HG03095 (cell line): ENCODE data around the gene ACSS1.

Experiments
- ATAC-seq: cut with Tn5 transposase; IDR thresholded peaks from one replicate; pipeline ENCODE4 v1.9.1; 2021; ENCODE audit warnings: moderate library complexity; ENCODE audit not compliant: unreplicated experiment

The ACSS1 gene

DNA sequence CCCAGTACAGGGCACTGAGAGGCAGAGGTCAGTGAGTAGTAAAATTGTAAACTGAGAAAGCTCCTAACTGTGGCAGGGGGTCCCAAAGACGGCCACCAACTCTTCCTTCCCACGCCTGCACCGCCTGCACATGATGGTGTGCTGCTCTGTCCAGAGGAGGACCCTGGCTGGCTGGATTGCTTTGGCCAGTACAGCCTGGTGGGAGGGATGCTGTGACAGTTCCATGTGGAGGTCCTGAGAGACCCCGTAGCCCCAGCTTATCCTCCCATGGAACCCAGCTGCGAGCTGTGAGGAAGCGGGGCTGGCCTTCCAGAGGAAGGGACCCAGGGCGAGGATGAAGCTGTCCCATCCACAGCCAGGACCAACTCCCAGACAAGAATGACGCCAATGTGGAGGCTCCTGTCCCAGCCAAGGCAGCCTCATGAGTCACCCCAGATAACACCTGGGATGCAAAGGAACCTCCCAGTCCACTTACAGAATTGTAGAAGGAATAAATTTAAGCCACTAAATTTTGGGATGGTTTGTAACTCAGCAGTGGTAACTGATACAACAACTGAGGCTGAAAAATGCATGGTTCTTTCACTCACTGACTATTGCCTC is 2.0 kb upstream of the ACSS1 start:
- ATAC-seq, result no peak

DNA sequence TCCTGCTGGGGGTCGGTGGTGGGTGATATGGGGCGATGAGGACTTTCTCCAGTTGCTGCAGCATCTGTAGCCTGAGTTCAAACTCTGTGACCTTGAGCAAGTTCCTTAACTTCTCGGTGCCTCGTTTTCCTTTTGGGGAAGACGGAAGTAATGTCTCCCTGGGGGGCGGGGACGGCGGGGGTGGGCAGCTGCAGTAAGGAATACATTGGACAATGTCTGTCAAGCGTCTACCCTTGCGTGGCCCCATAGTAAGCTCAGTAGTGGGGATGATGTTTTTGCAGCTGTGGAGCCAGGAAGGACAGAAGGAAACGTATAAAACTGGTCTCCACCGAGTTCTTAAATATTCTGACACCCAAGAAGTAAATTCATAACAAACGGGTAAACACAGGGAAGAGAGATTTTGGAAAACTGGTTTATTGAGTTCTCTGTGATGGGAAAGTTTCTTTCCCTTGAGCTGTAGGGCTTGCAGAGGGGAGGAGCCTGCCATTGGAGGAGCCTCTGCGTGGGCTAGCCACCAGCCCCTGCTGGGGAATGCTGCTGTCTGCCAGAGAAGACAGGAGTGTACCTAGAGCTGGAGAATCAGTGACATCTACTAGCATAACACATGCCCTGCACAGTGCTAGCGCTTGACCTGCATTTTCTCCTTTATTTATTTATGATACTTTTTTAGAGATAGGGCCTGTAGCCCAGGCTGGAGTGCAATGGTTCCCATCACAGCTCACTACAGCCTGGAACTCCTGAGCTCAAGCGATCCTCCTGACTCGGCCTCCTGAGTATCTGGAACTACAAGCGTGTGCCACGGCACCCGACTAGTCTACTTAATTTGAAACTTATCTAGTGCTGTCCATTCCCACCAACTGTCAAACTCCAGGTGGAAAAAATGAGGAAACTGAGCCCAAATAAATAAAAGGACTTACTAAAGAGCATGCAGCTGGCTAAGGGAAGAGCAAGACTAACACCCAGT is 1.2 kb upstream of the ACSS1 start:
- ATAC-seq, result no peak

DNA sequence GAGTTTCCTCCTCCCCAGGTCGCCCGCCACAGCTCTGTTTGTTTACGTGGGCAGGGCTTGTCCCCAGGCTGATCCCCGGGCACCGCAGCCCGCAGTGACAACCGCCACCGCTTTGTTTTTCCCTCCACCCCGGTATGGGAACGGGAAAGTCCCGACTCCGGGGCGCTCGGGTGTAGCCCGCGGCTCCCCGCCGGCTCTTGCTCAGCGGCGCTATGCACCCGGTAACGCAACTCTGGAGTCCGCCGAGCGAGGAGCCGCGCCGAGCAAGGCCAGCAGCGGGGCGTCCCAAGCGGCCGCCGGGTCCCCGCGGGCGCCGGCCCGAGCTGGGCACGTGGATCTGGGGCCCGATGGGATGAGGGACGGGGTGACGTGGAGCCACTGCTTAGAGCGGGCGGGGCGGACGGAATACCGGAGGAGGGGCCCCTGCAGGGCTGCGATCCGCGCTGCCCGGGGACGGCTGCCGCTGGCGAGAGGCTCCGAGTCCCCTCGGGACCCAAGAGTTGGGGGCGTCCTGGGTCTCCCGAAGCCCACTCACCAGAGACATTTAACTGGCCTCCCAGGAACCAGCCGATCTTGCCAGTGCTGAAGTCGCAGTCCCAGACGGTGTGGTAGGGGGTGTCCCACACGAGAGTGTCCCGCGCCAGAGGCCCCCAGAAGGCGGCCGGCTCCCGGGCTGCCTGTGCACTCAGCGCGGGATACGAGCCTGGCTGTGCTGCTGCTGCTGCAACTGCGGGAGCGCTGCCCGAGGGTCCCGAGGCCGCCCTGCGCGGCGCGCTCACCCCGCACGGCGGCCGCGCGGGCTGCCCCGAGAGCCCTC is 497 bp downstream of the ACSS1 start:
- peak; percentile 30 for ATAC-seq

DNA sequence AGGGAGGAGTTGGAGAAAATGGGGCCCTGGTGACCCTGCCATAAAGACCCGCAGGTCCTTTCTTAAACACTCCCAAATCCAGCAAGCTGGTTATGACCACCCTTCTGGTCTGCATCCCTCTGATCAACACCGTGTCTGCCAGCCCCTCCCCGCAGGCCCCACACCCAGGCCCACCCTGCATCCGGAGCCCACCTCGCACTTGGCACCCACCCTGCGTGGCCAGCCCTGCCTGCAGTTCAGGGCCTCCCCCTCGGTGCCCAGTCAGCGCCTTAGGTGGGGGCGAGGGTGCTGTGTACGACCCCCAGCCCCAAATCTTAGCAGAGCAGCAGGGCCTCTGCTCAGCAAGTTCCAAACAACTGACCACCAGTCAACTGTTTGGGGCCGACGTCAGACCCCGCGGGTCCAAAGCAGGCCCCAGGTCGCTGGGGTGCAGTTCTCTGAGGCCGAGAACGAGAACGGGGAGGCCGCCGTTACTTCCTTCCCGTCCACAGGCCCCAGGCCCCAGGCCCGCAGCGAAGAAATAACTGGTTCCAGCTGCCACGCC is 1.2 kb downstream of the ACSS1 start:
- ATAC-seq, result peak; percentile 32

DNA sequence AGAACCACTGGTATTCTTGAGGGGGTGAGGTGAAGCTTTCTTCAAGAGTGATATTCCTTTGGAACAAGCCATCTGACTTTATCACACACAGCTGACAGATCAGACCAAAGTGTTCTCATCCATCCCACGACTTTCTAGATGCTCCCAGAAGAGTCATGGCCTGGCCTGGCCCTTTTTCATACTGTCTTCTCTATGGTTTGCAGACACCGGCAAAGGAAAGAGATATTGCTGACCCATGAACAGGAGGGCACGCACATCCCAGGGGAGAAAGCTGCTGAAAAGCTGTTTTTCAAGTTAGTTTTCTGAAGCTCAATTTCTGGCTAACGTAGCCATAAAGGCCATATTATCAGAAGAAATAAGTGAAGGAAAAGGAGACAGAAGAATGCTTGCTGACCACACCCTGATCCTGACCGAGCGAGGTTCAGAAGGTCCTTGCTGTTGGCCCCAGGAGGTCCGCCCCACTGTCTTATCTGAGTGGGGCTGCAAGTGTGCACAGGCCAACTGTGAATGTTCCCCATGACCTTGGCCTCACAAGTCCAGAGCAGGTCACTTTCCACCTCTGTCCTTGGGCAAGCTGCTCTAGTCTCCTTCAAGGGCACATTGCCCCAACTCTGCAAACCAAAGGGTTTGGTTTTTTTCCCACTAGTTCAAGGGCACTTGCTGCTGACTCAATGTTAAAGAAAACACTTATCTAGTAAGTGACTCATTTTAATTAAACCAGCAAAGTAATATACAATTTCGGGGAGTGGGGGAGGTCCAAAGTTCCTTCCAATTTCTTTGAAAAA is 2.0 kb downstream of the ACSS1 start:
- no peak for ATAC-seq

DNA sequence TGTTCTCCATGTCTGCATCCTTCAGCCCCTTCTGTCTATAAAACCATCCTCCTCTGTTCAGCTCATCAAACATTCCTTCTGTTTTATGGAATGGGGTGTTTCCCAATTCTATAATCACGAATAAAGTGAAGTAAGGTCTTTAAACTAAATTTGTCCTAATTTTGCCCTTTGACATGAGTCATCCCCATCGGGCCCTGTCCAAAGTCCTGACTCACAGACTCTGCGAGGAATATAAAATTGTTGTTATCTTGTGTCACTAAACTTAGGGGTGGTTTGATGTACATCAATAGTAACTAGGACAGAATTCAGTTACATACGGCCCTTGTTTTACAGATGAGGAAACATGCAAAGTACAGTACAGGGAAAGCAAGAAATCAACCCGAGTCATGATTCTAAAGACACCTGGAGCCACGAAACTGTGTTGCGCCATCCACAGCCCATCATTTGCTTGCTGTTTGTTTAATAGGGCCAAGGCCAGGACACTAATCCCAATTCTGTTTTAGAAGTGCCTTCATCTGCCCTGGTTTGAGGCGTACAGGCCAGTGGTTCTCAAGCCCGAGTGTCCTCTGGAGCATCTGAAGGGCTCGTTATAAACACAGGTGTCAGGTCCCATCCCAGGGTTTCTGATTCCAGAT is 2.8 kb downstream of the ACSS1 start:
- no peak for ATAC-seq

DNA sequence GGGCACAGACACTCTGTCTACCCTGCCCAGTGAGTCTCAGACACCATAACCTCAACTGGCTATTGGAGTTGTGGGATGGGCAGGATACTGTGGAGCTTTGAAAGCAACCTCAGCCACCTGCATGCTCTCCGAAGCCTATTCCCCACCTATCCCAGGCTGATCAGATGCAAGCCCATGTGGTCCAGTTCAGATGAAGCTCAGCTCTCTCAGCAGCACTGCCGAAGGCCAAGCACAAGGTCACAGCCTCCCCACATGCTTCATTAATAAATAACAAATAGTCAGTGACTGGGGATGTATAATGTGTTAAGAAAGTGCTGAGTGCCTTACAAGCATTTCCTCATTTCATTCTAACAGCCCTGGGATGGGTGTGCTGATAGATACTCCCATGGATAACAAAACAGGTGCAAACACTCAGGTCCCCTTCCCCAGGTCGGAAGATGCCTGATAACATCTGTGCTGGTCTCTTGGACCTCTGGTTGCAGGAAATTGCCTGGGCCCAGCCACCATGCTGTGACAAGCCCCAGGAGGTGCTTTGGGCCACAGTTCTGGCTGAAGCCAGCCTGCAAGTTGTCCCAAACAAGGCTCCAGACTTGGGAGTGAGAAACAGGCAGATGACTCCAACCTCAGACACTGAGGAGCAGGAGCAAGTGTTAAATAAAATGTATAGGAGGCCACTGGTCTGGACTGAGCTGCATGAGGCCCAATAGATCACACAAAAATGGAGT is 3.7 kb downstream of the ACSS1 start:
- no peak for ATAC-seq

DNA sequence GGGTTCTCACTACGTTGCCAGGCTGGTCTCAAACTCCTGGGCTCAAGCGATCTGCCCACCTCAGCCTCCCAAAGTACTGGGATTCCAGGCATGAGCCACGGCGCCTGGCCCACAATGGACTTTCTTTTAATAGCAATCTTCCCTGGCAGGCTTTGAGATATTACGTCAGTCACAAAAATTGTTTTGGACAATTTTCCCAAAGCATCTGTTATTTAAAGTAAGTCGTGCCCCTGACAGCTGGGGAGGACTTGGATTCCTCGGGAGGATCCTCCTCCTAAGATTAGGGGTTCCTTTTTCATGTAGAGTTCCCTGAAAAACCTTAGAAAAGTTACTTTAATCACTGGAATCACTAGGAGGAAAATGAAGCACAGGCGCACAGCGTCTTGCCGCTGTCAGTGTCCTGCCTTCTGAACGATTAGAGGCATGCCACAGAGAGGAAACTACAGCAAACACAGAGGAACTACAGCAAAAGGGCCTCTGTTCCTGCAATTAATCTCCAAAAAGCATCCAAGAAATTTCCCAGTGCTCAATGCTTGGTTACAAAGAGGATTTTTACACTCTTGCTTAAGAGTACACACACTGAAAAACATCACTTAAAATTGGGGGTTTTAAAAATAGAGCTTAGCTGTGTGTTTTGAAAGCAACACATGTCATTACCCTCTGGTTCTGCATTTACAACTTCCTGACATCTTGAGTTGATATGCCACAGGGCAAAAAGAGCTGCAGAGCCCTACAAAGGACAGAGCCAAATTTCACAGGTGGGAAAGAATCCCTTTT is 4.5 kb downstream of the ACSS1 start:
- no peak for ATAC-seq

DNA sequence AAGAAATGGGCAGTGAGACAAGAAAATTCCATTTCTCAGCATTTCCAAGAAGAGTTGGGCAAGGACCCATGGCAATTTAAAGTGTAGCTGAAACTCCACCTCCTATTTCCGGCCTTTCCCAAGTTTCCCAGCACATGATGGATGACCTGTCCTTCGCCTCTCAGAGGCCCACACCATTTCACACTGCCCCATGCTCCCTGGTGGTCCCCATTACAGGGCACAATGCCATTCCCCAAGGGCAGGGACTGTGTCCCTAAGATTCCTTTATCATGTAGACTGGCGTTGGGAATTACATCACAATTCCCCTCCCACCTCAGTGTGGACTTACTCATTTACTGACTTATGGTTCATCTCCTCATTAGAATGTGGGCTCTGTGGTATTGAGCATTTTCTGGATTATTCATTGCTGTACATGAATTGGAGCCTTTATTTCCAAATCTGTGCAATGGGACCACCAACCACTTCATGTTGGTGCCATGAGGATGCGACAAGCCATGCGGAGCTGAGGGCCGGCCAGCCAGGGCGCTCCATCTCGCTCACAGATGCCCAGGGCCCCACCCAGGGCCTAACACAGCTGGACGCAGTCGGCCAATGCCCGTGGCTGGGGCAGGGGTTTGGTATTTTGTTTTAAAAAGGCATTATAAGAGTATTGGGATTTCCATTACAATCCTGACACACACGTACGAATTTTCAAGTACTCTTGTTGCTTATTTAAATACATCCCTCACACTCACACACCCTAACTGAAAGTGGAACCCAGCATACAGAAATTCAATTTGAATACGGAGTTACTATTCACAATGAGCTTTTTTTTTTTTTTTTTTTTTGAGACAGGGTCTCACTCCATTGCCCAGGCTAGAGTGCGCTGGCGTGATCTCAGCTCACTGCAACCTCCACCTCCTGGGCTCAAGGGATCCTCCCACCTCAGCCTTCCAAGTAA is 5.4 kb downstream of the ACSS1 start:
- ATAC-seq, result no peak

DNA sequence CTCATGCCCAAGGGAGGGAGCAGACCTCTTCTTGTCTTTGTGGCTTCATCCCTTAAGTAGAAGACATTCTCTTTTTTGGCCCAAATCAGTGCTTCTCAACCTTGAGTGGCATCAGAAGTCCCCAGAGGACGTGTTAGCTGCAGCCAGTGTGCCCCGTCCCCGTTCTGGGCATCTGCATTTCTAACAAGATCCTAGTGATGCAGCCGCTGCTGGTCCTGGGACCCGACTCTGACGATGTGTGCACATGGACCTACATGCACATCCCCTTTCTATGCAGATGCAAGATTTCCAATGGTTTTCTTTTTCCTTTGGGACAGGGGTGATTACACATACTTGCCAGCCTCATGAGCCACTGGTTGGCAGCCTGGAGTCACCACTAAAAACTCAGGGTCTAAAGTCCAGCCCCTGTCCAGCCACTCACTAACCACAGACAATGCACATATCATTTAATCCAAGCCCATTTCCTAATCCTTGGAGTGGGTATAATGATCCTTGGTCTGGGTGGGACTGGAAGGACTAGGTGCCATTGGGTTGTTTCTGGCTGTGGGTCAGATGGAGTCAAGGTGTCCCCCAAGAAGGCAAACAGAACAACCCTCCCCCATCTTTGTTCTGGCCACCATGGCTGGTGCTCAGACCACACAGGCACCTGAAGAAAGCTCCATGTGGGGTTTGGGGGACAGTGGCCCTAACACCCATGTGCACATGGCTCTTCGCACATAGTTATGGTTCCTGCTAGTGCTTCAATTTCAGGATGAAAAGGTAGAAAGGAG is 6.4 kb downstream of the ACSS1 start:
- no peak for ATAC-seq

DNA sequence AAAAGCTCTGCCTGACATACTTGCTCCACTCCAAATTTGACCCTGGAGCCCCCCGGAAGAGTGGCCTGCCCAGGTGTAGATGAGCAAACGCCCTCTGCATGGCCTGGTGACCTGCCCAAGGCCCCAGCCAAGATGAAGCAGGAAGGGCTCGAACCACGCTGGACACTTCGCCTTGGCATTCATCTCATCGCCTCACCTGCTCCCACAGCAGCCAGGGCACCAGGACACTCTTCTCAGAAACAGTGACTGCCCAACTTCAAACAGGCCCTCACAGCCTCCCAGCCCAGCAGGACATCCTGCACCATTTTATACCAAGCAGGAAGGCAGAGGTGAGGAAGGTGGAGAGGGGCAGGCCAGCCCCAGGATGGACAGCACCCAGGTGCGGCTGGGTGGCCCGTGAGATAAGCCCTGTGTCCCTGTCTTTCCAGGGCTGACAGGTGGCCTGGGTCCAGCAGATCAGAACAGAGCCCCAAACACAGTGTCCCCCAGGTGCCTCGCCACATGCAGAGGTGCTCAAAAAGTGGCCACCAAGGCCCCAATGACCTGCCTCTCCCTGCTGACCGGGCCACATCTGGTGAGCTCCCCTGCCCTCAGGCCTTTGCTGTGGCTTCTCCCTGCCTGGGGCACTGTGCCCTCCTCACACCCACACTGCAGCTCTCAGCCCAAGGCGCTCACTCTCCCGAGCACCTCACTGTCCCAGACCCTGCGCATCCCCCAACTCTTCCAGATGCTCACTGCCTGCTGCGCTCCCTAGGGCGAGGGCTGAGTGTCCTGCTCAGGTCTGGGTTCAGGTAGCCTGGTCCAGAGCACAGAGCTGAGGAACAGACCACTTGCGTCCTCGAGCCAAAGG is 7.2 kb downstream of the ACSS1 start:
- no peak for ATAC-seq

DNA sequence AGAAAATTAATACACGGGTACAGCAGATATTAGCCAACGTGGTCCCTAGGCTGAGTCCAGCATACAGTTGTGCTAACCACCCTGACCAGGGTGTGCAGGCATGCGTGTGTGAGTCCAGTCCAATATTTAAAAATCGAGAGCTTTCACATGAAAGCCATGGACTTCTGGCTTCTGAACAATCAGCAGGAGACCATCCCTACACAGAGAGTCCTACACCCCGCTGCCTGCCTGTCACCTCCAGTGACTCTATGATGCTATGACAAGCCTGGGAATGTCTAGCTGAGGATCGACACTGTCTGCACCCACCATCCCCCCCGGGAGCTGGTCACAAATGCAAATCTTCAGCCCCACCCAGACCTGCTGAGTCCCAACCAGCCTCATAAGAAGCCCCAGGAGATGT is 7.9 kb downstream of the ACSS1 start:
- no peak for ATAC-seq

DNA sequence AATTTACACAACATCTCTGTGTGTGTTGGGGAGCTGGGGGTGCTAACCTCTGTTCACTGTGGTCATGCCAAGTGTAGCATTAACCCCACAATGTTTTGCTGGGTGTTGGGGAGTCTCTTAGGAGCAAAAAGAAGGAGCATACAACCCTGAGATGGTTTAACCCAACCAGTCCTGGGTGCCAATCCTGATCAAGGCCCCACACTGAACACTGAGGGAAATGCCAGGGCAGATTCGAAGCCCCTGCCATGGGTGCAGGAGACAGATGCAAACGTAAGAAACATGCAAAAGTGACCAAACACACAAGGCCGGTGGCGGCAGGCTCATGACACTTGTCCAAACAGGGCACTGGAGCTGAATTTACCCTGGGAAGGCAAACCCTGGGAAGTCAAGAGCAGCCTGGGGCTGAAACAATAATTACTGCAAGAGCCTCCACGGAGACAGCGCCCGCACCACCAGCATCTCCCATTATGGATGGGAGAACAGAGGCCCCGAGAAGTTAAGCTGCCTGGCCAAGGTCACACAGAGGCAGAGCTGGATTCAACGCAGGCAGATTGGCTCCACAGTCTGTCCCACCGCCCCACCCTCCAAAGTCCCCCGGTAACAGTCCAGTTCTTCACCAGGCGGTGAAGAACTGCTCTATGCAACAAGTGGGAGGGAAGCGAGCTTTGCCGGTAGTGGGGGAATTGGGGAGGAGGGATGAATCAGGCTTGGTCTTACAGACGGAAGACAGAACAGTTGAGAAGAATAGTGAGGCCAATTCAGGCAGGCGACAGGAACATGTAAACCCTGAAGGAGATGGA is 8.5 kb downstream of the ACSS1 start:
- ATAC-seq, result no peak

DNA sequence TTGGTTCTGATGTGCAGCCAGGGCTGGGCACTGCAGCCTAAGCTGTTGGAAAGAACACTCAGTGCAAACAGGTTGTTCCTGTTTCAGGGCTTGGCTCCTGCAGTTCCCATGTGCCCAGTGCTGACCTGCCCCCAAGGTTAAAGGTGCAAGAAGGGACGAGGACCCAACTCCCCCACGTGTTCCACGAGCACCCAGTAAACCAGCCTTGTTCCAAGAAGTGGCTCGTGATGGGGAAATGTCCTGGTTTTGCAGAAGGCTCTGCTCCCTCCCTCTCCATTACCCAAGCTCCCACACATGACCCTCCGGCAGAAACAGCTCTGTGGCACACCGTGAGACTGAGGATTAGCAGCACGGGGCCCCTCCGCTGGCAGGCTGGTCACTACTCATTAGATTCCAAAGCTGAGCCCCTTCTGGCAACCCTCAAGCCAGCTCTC is 9.4 kb downstream of the ACSS1 start:
- ATAC-seq, result no peak

DNA sequence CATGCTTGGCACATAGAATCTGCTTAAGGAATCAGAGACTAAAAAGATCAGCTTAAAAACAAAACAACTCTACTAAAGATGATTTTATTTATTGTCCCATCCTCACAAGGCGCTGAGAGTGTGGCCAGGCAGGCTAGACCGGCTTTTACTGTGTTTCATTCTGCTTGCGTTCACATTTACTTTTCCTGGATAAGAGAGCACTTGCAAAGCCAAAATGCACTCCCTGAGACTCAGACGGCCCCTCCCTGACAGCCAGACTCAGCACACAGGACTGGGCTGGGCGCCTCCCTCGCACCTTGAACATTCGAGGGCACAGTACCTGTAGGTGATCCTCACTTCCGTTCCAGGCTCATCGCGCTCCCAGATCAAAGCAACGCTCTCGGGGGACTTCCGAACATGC is 10.2 kb downstream of the ACSS1 start:
- ATAC-seq, result no peak
